Epithelial cell of prostate (primary cell): ENCODE measurements around the gene ADARB2.
A peak's percentile ranks its signal among the peaks of the same experiment; 100 is the strongest.

Source experiments
- DNase-seq: peaks from one replicate; pipeline ENCODE4 v3.0.0-alpha.2; 2011; ENCODE audit warnings: low read depth, low spot score
- H3K27ac ChIP-seq: fragments of 450-650 bp; 2 replicates; pipeline ENCODE4 v1.5.1; 2017; ENCODE audit warnings: mild to moderate bottlenecking

ADARB2 gene

GRCh38 chr10:1603181-1603580 lies 134.1 kb downstream of the ADARB2 start:
- DNase-seq: no peak
- no peak overlapping the region for H3K27ac ChIP-seq

- no peak for DNase-seq
- H3K27ac ChIP-seq: no peak overlapping the region
Observed at GRCh38 chr10:1602037-1602484, 135.3 kb downstream of the ADARB2 start.

- DNase-seq: no peak
- peak overlapping the region; percentile 69 for H3K27ac ChIP-seq
Observed at GRCh38 chr10:1601406-1601805, 135.9 kb downstream of the ADARB2 start.

- peak; percentile 79 for DNase-seq
- H3K27ac ChIP-seq: peak overlapping the region; percentile 69
Observed at GRCh38 chr10:1600861-1601260, 136.5 kb downstream of the ADARB2 start.

- no peak for DNase-seq
- H3K27ac ChIP-seq: no peak overlapping the region
Observed at GRCh38 chr10:1598393-1599153, 138.8 kb downstream of the ADARB2 start.

- DNase-seq: no peak
- no peak overlapping the region for H3K27ac ChIP-seq
Observed at GRCh38 chr10:1597370-1598146, 139.8 kb downstream of the ADARB2 start.

GRCh38 chr10:1596482-1597099 lies 140.7 kb downstream of the ADARB2 start:
- no peak overlapping the region for H3K27ac ChIP-seq
- no peak for DNase-seq

- no peak overlapping the region for H3K27ac ChIP-seq
- no peak for DNase-seq
Observed at GRCh38 chr10:1595726-1596125, 141.6 kb downstream of the ADARB2 start.

GRCh38 chr10:1595242-1595600 lies 142.1 kb downstream of the ADARB2 start:
- no peak for DNase-seq
- no peak overlapping the region for H3K27ac ChIP-seq

GRCh38 chr10:1594372-1595241 lies 142.7 kb downstream of the ADARB2 start:
- H3K27ac ChIP-seq: no peak overlapping the region
- DNase-seq: no peak

- no peak for DNase-seq
- no peak overlapping the region for H3K27ac ChIP-seq
Observed at GRCh38 chr10:1591742-1592141, 145.6 kb downstream of the ADARB2 start.

- no peak for DNase-seq
Observed at GRCh38 chr10:1591045-1591444, 146.3 kb downstream of the ADARB2 start.

GRCh38 chr10:1589257-1589656 lies 148.1 kb downstream of the ADARB2 start:
- no peak overlapping the region for H3K27ac ChIP-seq
- DNase-seq: no peak

More at GRCh38 chr10:1591045-1591444, 146.3 kb downstream of the ADARB2 start:
- no peak overlapping the region for H3K27ac ChIP-seq

- no peak for DNase-seq
- no peak overlapping the region for H3K27ac ChIP-seq
Observed at GRCh38 chr10:1582739-1583138, 154.6 kb downstream of the ADARB2 start.

- no peak for DNase-seq
- no peak overlapping the region for H3K27ac ChIP-seq
Observed at GRCh38 chr10:1581189-1581588, 156.1 kb downstream of the ADARB2 start.

- DNase-seq: no peak
- H3K27ac ChIP-seq: no peak overlapping the region
Observed at GRCh38 chr10:1579671-1580070, 157.7 kb downstream of the ADARB2 start.

- no peak for DNase-seq
- no peak overlapping the region for H3K27ac ChIP-seq
Observed at GRCh38 chr10:1579141-1579491, 158.2 kb downstream of the ADARB2 start.

- no peak overlapping the region for H3K27ac ChIP-seq
- DNase-seq: no peak
Observed at GRCh38 chr10:1578392-1579140, 158.8 kb downstream of the ADARB2 start.

GRCh38 chr10:1577945-1578344 lies 159.4 kb downstream of the ADARB2 start:
- no peak overlapping the region for H3K27ac ChIP-seq
- no peak for DNase-seq

- DNase-seq: no peak
- no peak overlapping the region for H3K27ac ChIP-seq
Observed at GRCh38 chr10:1577373-1577770, 160.0 kb downstream of the ADARB2 start.
